GM18519 (cell line): Measurements from ENCODE around the gene KIRREL3.

Experiments
- ATAC-seq: cut with Tn5 transposase; IDR thresholded peaks from one replicate; pipeline ENCODE4 v1.9.1; 2021; ENCODE audit warnings: mild to moderate bottlenecking, moderate library complexity; ENCODE audit not compliant: unreplicated experiment, low FRiP score

KIRREL3 gene

DNA sequence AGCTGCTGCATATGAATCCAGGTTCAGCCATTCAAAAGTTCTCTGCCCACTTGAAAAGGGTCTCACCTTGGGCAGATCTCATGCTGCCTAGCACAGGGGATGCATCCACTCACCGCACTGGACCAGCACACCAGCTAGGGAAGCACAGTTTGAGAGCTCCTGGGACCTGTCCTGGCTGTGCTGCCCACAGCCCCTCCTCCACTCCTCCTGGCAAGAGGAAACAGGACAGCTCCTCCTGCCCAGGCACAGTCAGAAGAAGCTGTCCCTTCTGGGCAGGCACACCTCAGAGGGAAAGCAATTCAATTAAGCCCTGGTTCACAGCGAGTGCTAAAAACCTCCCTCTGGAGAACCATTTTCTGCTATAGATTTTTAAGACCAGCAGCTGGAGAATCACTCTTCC, 498.4 kb downstream of the KIRREL3 start:
- ATAC-seq, result no peak

DNA sequence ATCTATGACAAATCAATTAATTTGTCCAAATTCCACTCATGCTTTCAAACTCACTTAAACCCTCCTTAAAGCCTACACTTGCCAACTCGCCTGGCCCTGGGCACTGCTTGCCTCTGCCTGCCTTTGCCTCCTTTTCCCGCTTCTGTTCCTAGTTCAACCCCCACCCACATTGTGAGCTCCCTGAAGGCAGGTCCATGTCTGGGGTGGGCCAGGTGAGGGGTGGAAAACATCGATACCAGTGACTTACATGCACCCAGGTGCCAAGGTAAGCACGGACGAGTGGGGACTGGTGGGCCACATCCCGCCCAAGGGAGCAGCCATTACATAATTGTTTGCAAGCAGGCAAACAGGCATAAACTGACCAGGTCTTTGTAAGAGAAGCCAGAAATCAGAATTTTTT, 498.9 kb downstream of the KIRREL3 start:
- no peak for ATAC-seq

DNA sequence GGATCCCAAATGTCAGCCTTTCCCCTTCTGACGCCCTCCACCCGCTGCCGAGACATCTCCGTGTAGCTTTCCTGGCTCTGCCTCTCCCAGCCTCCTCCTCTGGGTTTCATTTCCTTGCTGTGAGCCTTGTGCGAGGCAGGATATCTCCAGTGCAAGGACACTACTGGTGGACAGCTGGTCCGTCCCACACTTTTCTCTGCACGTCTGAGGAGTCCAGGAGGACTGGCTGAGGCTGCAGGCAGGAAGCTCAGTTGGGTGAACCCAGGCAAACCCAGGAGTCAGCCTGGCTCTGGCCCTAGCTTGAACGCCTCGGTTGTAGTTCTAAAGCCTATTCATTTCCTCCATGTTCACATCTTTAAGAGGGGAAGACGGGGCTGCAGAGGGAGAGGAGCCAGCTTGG, 499.6 kb downstream of the KIRREL3 start:
- no peak for ATAC-seq

DNA sequence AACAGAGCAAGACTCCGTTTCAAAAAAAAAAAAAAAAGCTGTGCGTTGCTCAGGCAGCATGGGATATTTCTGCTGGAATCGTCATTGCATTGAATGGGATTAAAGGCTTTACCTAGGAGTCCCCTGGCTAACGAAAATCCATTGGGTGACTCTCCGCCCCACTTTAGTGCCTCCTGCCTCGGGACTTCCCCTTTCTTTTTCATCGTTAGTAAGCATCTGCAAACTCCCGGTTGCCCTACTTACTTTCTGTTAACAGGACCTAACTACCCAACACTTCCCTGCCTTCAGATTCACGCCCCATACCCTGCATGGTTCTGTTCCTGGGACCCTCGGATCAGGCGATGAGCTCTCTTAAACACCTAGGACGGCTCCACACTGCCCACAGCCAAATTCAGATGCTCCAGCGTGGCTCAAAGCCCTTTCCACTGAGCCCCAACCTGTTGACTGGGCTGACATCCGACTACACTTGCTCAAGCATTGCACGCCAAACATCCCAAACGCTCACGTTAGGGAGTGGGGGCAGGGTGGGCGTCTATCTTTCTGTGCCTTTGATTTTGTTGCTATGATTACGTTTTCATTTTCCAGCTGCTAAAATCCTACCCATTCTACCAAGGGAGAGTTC, 501.3 kb downstream of the KIRREL3 start:
- no peak for ATAC-seq

DNA sequence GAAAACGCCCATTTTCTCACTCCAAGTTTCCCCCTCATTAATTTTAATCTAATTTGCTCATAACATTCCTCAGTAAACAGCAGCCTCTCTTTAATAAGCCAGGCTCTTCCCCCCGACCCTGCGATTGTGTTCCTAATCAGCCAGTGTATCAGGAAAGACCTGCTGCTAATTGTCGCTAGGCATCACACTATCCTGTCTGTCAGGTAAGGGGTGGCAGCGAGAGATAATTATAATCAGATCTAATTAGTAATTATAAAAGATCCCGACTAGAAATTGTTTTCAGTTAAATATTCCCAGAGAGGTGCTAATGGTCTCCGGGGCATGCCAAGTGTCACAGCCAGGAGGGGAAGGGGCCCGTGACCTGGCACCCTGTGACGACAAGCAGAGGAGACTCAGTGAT, 502.3 kb downstream of the KIRREL3 start:
- ATAC-seq, result no peak

DNA sequence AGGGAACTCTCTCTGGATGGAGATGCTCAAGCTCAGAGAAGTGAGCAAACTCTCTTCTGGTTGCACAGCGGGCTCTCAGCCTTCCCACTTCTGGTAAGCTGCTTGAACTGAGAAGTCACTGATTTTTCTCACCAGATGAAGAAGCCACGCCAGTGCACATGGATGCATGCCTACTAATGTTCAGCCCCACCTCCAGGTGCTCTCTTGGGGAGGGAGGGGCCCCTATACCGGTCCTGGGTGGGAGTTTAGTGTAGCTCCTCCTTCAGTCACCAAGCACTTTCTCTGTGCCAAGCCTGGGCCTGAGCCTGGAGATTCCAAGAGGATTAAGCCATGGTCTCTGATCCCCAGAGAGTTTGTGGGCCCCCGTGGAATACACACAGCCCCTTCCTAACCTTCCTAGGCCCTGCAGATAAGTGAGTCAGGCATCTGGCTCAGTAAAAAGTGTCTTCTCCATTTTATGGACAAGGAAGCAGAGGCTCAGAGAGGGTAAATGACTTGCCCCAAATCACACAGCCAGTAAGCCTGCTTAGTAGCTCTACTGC, 502.9 kb downstream of the KIRREL3 start:
- no peak for ATAC-seq

DNA sequence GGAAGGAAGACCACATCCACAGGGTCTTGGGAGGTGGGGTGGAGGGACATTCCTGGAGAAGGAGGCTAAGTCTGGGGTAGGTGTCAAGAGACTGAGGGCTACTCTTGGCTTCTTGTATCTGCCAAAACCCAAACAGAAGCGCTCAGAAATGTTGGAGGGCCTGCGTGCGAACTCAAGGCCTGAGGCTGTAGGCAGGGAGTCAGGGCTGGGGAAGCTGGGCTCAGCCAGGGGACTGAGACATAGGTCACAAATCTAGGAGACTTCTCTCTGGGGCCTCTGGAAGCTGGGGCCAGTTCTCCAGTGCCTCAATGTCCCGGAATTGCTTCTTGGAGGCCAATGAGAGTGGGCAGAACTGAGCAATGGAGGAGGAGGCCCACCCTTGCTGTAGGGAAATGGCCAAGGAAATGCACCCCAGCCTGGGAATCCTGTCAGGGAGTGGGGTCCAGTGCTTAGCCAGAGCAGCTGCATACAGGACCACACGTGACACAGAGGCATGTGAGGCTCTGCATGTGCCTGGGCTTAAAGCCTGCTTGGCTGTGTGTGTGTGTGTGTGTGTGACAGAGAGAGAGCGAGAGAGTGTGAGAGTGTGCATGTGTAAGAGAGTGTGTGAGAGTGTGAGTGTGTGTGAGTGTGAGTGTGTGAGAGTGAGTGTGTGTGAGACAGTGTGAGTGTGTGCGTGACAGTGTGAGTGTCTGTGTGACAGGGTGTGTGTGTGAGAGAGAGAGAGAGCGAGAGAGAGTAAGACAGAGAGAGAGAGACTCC, 503.8 kb downstream of the KIRREL3 start:
- no peak for ATAC-seq

DNA sequence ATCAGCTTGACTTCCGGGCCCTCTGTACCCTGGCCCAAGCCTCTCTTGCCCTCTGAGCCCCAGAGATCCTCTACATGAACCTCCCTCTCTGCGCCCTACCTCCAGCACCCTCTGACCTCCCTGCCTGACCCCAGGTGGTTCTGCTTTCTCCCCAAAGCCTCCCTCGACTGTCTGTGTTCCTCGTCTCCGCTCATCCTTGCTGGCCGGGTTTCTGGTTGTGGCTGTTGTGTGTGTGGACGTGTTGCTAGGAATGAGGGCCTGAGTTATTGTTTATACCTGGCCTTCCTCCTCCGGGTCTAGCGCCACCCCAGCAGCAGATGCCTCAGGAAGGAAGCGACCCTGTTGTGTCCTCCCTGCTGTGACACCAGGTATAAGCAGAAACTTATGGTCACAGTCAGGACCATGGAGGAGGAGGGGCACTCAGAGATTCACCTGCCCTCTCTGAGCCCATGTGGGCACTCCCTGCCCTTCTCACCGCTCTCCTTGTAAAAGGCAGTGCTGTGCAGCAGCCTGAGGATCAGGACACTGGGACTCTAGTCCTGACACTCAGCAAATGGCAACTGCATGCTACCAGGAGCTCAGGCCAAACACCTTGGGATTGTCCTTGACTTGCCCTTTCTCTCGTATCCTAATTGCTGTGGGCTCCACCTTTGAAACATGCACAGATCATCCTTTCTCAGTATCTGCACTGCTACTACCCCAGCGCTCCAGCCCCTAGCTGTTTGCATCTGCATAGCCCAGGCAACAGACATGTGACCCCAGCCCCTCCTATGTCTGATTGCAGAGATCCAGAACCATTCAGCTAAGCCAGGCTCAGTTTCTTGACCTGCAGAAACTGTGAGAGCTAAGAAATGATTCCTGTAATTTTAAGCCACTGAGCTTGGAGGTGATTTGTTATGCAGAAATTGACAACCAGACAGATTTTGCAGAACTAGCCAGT, 505.0 kb downstream of the KIRREL3 start:
- no peak for ATAC-seq

DNA sequence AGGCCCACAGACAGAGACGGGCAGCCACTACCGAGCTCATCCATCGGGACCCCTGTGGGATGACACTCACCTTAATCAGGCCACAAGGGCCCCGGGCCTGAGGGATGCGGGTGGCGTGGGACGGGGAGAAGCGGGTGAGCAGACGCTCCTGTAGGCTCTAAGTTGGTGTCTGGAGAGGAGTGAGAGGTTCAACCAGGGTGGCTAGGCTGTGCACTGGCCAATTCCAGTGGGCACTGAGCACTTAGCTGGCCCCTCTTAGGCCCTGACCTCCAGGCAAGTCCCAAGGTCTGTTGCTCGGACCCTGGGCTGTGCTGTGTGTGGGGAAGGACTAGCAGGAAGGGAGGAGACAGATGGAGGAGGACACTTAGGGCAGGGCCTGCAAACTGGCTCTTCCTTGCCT, 505.7 kb downstream of the KIRREL3 start:
- ATAC-seq, result no peak

DNA sequence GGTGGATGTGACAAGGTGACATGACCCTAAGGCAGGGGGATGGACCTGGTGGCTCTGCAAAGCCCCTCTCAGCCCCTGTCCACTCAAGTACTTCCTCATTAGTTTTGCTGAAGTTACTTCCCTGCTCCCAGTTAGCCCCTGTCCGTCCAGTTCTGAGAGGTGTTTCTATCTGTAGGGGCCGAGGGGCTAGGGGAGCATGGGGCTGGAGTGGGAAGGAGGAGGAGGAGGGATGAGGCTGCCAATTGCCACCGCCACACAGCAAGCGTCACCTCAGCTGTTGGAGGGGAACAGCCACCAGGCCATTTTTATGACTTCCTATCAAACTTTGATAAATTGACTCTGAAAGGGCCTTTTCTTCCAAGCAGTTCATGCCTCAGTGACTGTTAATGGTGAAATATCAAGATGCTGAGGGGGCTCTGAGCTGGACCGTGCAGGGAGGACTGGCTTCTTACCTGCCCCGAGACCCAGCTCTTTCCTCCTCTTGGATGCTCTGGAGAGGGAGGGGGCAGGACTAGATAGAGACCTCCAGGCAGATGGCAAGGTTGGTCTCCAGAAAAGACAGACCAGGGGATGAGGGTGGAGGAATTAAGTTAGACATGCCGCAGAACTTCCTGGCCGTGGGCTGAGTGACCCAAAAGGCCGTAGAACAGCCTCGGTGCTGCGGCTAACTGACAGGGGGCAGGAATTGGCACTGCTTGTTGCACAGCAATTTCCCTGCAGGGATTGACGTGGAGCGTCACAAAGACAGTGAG, 508.1 kb downstream of the KIRREL3 start:
- ATAC-seq, result no peak

DNA sequence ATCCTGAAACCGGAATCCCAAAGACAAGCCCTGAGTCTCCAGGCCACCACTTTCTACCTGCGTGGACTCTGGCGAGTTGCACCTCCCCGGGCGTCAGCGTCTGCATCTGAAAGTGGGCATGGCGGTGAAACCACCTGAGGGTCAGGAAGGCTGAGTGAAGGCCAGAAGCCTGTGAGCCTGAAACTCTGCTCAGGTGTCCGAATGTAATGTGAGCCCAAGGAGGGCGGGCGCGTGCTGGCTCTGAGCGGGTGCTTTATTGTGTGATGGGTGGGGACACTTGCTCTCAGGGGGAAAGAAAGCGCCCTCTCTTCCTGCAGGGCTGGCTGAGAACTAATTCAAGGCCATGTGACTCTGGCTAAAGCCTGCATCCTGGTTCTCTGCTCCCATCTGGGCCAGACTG, 509.5 kb downstream of the KIRREL3 start:
- no peak for ATAC-seq

DNA sequence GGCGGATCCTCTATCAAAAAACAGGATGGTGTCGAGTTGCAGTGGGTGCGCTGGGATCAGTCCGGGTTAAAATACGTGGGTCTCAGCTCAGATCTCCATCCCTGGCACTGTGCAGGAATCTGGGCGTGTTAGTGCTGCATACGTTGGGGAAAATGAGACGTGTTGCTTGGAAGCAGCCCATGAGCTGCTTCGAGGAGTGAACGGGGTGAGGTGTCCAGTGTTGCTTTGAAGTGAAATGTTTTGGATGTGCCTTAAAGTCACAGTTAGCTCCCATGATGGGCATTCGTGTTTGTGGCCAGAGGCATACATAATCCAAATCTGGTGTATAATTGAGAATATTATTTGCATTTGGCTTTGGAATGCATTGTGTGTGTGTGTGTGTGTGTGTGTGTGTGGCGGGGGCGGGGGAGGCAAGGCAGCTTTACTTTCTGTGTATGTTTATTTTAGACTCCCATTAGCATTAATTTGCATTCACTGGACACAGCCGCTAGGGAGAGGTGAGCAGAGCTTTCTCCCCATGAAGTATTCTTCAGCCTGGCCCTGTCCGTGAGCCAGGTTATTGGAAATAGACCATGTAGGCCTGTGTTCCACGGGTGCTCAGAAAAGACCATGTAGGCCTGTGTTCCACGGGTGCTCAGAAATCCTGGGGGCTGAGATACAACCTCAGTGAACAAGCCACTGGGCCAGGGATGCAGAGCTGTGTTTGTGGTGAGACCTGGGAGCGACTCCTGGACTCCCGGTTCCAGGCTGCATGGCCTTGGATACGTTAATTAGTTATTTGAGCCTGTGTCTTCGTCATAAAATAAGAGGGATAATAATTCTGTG, 510.5 kb downstream of the KIRREL3 start:
- no peak for ATAC-seq

DNA sequence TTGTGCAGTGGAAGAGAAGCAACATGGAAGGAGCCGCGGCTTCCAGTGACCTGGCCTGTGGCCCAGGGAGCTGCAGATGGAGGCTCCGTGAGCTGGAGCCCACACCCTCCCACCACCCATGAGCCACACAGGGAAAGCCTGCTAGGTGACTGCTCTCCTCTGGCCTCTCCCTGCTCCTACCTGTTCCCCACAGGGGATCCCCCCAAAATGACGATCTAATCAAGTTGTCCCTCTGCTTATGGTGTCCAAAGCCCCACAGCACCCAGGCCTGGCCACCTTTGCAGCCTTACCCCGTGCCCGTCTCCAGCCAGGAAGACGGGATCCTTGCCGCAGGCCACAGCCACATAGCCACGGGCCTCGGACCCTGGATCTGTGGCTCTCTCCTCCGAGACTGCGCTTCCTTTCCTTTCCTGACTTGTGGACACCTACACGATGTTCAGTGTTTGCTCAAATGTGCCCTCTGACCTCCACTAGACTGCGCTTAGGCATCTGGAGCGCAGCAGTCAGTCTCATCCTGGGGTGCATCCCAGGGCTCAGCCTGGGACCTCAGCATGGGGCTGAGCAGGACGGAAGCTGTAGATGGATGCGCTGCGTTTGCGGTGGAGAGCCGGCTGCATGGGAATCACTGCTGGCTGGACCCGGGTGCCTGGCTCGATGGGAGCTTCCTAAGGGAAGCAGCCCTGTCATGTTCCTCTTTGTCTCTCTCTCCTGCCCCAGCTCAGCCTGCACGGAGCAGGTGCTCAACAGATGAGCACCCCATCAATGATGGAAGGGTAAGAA, 511.8 kb downstream of the KIRREL3 start:
- no peak for ATAC-seq

DNA sequence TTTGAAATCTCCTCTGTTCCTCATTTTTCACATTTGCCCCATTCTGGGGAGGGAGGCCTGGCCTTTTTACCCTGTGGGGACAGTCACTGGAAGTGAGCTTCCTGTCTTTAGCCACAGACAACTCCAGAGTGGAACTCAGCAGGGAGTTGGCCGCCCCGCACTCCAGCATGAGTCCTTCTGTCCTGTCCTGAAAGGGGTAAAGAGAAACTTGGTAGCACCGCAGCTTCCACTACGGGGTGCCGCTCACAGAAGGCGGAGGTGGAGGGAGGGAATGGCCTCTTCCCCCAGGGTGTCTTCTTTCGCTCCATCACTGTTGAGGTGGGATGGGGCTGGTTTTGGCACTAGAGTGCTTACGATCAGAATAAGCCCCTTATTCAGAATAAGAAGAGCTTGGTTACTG, 512.9 kb downstream of the KIRREL3 start:
- ATAC-seq, result no peak

DNA sequence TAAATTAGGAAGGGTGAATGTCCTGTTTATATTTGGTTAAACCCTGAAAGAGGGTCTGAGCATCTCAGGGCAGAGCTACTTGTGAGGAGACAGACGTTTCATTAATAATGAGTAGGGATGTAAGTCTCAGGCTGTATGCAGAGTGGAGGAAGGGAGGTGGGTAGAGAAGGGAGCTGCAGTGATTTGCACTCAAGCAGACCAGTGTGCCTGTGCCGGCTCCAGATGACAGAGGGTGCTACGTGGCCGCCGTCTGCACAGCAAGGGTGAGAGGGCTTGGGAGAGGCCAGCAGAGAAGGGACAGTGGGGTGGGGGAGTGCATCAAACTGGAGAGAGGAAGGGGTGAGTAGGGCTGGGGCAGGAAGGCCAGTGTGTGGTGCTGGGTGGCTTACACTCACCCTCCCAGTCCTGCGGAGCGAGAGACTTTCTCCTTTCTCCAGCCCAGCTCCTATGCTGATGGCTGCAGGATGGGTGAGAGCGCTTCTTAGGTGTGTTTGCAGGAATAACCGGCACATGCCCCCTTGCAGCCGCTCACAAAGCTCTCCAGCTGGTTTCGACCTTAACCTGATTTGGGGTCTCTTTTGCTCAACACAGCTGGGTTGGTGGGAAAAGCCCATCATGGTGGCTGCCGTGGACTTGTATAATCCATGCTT, 514.5 kb downstream of the KIRREL3 start:
- ATAC-seq, result no peak

DNA sequence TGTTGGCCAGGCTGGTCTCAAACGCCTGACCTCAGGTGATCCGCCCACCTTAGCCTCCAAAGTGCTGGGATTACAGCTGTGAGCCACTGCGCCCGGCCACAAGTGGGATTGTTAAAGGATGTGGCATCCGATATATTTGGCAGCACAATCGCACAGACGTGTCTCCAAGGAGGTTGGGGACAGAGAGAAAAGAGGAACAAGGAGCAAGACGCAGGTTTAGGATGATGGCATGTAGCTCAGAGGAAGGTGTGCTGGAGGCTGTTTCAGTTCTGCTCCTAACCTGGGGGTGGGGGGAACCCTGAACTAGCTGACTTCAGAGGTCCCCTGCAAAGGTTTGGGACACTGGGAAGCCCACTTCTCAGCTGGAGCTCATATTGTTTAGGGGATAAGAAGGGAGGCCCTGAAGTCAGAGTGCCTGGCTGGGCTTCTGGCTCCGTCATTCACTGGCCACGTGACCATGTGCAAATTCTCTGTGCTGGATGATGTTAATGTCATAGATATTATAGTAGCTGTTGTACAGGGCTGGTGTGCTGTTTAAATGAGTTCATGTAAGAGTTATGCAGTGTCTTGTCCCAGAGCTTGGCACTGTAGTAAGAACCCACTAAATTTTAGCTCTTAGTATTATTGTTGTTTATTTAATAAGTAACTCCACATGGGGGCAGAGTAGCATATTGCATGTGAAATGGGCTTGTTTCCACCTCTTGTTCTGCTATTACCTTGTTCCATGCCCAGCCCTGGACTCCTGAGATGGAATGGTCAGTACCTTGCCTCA, 515.4 kb downstream of the KIRREL3 start:
- ATAC-seq, result peak; percentile 53

DNA sequence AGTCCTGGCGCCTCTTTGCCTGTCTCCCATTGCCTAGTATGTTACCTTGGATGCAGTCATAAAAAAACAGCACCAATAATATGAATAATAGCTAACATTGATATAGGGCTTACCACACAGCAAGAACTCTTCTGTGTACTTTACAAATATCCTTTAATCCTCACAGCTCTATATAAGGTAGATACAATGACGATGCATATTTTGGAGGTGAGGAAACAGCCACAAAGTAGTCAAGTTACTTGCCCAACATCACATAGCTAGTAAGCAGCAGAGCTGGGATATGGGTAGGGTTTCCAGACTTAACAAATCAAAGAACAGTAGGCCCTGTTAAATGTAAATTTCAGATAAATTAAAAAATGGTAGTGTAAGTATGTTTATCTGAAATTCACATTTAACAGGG, 516.3 kb downstream of the KIRREL3 start:
- no peak for ATAC-seq
